Dedifferentiated amniotic fluid mesenchymal stem cell (primary cell): ENCODE measurements around the gene HNRNPUL1.
A peak's percentile ranks its signal among the peaks of the same experiment; 100 is the strongest.

ENCODE experiments used
- DNase-seq: peaks from one replicate; pipeline ENCODE4 v3.0.0-alpha.2; 2016; ENCODE audit errors: extremely low spot score

HNRNPUL1 gene

DNA sequence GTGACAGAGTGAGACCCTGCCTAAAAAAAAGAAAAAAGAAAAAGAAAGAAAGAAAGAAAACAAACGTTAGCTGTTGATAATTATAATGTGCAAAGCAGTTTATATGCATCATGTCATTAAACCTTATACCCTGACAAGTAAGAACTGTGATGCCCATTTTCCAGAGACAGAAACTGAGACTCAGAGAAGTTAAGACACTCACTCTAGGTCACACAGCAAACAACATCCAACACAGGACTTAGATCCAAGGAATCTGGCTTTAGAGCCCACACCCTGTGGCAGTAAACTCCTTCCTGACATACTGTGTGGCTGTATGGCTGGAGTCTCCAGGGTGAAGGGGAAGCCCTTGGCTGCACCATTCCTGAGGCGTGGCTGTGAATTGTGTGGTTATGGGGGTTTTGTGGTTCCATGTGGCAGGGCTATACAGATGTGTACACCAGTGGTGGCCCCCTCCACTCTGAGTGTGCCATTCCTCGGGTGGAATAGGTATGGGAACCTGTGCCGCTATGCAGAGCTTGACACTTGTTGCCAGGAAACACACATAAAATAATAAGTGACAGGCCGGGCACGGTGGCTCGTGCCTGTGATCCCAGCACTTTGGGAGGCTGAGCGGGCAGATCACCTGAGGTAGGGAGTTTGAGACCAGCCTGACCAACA lies 29.5 kb upstream of the HNRNPUL1 start:
- DNase-seq, result no peak

DNA sequence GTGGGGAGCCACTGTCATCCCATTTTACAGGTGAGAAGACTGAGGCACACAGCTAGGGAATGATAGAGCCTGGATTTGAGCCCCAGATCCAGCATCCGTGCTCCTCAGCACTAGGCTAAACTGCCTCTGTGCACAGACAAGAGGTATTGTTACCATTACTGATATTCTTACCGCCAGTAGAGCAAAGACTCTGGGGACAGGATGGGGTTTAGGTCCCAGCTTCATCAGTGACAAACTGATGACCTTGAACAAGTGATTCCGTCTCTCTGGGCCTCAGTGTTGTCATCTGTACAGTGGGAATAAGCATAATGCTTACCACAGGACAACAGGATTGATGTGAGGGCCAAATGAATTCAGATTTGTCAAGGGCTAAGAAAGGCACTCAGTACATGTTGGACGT lies 28.7 kb upstream of the HNRNPUL1 start:
- no peak for DNase-seq

DNA sequence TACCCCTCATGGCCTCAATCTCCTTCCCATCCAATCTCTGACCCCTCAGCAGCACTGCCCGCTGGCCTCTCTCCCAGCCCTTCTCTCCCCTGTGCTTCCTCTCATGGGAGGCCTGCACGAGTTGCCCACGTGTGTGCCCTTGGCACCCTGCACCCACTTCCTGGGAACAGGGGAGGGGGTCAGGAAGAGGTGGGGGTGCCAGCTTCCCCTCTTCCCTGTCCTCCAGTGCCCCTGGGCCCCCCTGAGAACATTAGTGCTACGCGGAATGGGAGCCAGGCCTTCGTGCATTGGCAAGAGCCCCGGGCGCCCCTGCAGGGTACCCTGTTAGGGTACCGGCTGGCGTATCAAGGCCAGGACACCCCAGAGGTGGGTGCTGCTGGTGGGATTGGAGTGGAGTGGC lies 25.9 kb upstream of the HNRNPUL1 start:
- DNase-seq, result no peak

DNA sequence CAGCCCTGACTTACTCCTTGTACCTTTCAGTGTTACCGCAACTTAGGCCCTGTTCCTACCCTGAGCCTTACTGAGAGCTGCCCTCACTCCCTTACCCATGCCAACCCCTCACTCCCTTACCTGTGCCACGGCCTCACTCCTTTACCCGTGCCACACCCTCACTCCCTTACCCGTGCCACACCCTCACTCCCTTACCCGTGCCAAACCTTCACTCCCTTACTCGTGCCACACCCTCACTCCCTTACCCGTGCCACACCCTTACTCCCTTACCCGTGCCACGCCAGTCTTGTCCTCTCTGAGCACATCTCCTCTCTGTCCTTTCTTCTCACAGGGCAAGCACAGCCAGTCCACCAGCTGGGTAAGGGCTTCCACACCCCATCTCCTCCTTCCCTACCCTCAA lies 24.8 kb upstream of the HNRNPUL1 start:
- DNase-seq, result no peak

DNA sequence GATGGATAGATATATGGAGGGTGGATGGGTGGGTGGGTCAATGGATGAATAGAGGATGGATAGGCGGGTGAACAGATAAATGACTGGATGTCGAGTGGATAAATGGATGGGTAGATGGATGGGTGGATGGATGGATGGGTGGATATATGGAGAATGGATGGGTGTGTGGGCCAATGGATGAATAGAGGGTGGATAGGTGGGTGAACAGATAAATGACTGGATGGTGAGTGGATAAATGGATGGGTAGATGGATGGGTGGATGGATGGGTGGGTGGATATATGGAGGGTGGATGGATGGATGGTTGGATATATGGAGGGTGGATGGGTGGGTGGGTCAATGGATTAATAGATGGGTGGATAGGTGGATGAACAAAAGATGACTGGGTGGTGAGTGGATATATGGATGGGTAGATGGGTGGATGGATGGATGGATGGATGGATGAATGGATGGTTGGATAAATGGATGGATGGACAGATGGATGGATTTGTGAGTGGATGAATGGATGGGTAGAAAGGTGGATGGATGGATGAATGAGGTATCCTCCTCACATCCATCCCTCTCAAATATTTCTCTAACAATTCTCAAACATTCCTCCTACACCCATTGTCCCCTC lies 24.1 kb upstream of the HNRNPUL1 start:
- no peak for DNase-seq

DNA sequence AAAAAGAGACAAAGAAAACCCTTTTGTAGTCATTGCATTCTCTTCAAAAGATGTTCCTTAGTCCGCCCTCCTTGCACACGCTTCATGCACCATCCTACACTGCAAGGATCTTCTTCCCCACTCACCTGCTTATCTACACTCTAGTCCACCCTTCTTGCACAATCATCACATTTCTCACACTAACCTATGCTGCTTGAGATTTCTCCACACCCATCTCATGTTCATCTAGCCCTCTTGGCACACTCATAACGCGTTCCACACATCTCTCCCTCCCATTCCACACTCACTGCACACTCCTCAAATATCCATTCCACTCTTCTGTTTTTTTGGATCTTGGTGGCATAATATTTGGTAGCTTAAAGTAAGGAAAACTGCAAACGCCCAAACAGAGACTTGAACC lies 22.3 kb upstream of the HNRNPUL1 start:
- no peak for DNase-seq

DNA sequence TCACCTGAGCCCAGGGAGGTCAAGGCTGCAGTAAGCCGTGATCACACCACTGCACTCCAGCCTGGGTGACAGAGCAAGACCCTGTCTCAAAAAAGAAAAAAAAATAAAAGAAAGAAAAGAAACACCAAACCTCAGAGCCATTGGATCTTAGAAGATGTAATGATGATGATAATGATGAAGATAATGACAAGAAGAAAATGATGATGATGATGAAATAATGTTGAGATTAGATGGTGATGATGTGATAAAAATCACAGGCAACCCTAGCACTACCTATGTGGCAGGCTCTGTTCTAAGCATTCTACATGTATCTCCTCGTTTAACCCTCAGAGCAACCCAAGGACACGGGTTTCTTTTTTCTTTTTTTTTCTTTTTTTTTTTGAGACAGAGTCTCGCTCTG lies 20.1 kb upstream of the HNRNPUL1 start:
- DNase-seq, result no peak

DNA sequence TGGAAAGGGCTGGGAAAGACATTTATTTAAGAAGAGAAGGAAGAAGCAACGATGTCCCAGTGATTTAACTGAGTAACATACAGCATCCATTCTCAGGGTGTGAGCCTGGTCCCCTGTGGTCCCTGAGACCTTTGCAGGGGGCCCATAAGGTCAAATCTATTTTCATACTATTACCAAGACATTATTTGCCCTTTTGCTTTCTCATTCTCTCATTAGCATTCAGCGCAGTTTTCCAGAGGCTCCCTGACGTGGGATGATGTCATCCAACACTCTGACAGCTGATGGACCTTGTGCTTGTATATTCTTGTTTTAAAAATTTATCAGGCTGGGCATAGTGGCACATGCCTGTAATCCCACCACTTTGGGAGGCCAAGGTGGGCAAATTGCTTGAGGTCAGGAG lies 18.3 kb upstream of the HNRNPUL1 start:
- no peak for DNase-seq

DNA sequence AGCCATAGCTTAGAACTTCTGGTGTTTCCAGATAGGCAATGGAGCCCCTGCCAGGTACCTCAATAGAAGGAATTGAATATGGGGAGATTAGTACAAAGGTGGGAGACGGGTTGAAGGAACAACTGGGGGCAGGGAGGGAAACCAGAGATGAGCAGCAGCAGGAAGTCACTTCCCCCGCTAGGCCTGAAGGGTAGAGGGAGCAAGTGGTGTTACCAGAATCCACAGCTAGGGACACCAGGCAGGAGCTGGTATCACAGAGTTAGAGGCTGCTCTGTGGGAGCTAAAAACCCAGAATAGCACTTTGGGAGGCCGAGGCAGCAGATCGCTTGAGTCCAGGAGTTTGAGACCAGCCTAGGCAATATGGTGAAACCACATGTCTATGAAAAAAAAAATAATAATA lies 15.3 kb upstream of the HNRNPUL1 start:
- no peak for DNase-seq

DNA sequence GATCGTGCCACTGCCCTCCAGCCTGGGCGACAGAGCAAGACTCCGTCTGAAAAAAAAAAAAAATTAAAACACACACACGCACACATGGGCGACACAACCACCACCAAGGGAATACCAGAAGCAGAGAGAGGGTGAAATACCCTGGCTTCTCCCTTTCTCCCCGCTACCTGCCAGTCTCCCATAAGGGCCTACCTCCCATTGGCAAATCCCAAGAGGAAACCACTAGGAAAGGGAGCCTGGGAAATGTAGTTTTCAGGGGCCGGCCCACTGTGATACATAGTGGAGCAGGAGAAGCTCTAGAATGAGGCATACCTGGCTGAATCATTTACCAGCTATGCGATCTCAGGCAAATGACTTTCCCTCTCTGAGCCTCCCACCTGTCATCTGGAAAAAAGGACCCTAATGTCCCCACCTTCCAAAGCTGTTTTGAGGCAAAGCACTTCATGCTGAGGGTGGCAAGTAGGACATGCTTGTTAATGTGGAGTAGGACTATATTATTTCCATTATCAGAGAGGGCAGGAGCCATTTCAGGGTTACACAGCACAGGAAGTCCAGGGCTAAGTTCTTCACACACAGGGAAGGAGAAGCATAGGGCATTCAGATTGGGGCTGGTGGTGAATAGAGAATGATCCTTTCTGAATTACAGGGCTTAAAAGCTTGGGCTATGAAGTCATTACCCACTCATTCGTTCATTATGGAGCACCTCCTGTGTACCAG lies 14.3 kb upstream of the HNRNPUL1 start:
- no peak for DNase-seq

DNA sequence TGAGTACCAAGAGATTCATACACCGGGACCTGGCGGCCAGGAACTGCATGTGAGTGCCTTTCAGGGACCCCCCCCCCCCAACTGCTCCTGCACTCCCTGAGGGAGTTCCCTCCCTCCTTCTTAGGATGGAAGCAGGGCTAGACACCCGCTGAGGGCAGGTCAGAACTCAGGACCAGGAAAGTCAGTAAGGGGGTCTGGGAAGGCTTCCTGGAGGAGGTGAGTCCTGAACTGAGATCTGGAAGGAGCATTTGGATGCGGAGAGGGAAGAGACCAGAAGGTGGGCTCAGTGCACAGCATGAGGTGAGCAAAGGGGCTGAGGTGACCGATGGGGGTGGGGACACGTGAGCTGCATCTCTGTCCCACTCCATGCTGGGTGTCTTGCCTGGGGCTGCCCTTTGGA lies 10.5 kb upstream of the HNRNPUL1 start:
- DNase-seq, result no peak

DNA sequence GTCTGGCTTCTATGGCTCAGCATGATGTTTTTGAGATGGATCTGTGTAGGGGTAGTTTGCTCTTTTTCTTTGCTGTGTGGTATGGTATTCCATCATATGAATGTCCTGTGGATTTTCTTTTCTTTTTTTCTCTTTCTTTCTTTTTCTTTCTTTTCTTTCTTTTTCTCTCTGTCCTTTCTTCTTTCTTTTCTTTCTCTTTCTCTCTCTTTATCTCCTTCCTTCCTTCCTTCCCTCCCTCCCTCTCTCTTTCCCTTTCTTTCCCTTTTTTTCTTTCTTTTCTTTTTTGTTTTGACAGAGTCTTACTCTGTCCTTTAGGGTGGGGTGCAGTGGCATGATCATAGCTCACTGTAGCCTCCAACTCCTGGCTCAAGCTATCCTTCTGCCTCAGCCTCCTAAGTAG lies 9.0 kb upstream of the HNRNPUL1 start:
- DNase-seq, result no peak

DNA sequence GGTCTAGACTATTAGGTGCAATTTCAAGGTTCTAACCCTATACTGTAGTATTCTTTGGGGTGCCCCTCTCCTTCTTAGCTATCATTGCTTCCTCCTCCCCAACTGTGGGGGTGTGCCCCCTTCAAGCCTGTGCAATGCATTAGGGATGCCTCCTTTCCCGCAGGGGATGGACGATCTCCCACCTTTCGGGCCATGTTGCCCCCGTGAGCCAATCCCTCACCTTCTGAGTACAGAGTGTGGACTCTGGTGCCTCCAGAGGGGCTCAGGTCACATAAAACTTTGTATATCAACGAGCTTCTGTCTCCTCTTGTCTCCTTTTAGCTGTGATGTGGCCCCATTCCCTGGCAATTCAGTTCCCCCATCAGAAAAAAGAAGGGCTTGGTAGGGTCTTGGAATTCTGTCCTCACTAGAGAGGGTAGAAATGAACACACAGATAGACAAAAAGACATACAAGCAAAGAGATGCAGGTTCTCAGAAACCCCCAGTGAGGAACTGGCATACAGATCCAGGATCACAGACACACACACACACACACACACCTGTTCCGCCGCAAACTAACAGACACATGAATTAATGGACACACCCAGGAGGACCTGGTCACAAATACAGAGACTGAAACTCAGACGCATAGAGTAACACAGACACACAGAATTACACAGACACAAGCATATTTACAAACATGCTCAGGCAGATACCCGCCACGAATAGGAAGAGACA lies 2.5 kb upstream of the HNRNPUL1 start:
- no peak for DNase-seq

DNA sequence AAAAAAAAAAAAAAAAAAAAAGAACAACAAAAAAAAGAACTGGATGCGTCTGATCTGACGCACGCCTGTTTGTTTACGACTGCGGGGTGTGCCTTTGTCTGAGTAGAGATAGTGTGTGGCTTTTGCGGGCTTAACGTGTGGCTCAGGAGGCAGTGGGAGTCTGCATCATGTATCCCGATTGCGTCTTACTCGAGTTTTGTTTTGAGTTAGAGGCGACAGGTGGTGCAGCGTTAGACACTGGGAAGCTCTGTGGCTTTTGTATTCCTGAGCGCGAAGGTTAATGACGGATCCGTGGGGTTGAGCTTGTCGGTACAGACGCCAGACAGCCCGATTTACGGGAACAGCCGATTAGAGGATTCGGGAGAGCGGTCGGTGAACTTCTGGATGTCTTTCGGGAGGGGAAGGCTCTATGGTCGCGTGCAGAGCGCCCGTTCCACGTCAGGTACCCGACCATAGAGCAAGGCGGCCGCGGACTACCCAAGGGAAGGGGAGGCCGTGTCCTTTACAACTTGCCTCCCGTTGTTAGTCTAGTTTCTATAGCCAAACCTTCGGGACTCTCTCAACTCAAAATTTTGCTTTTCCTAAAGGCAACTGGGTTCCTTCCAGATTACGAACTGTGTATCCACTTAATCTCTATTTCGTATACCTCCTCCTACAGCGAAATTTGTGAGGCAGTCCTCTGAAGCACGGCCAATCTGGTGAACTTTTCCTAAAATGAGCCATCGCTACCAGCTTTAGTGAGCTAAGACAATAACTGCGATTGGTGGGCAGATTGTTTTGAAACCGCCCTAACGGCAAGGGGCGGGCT lies 926 bp upstream of the HNRNPUL1 start:
- DNase-seq, result peak; percentile 63

DNA sequence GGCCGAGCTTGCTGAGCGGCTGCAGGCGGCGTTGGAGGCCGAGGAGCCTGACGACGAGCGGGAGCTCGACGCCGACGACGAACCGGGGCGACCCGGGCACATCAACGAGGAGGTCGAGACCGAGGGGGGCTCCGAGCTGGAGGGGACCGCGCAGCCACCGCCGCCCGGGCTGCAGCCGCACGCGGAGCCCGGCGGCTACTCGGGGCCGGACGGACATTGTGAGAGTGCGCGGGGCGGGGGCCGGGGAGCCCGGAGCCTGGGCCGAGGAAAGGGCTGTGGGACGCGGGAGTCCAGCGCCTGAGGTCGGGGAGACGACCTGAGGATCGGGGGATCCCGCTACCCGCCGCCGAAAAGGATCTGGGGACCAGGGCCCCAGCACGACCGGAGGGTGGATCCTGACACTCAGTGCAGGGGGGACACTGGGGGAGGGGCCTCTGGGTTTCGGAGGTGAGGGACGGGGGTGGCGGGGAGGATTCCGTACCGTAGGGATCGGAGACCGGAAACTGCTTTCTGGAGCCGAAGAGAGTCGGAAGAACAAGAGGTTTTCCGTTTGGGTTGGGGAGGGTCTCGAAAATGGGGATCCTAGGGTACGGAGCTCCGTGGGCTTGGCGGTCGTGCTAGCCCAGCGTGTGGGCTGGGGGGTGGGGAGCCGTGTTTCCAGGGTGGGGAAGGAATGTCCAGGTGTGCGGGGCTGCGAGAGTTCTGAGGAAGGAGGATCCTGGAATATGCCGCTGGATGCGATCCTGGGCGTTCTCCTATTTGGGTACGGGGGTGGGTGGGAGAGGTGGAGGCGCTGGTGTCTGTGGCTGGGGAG lies 616 bp downstream of the HNRNPUL1 start:
- peak; percentile 14 for DNase-seq

DNA sequence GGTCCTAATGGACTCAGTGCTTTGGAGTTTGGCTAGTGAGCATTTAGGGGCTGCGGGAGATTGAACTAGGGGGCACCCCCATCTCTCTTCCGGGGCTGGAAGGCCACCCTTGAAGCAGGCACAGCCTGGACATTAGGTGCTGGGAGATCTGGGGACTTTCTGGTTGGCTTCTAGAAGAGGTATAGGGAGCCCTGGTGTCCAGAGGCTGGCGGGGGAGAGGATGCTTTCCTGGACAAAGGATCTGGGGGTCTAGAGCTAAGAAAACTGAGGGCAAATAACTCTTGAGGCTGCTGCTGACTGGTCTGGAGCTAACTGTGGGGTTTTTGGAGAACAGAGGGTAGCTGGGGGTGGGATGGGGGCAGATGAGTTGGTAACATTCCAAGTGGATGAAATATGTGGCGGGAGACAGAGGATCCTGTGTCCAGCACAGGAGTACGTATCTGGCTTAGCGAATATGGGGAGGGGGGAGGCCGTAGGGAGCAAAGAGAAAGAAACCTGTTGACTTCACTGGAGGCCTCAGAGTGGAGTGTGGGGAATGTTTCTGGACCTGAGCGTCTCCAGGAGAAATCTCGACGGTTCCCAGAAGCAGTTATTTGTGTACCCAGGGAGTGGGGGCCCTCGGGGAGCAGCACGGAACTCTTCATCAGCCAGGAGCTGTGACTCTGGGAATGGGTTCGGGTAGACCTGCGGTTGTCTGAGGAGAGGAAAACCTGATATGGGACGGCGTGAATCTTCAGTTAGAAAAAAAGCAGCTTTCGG lies 1.4 kb downstream of the HNRNPUL1 start:
- DNase-seq, result no peak

DNA sequence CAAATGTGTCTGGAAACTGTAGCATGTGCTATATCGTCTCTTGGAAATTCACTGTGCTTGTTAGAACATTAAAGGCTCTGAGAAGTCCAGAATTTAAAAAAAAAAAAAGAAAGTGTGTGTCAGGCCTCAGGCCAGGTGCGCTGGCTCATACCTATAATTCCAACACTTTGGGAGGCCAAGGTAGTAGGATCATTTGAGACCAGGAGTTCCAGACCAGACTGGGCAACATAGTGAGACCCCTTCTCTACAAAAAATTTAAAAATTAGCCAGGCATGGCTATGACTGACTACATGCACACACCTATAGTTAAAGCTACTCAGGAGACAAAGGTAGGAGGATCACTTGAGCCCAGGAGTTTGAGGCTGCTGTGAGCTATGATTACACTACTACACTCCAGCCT lies 4.9 kb downstream of the HNRNPUL1 start:
- peak; percentile 4 for DNase-seq

DNA sequence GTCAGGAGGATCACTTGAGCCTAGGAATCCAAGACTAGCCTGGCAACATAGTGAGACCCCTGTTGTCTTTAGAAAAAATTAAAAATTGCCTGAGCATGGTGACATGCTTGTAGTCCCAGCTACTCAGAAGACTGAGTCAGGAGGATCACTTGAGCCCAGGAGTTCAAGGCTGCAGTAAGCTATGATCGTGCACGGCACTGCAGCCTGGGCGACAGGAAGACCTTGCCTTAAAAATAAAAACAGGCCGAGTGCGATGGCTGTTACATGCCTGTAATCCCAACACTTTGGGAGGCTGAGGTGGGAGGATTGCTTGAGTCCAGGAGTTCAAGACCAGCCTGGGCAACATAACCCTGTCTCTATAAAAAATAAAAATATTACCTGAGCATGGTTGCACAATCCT lies 5.4 kb downstream of the HNRNPUL1 start:
- peak; percentile 3 for DNase-seq

DNA sequence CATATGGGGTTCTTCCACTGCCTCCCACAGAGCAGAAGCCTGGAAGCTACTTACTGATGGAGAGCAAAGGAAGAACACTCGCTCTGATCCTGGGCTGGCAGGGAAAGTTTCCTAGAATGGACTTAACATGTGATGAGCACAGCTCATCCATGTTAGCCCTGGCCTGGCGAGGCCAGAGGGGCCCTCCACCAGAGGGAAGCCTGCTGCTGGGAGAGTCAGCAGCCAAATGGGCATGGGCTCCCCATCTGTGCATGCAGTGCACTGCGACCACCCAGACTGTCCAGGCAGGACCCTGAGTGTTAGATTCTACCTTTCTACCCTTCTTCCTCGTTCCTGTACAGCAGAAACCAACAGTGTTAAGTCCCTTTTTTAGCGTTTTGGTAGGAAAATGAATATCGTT lies 8.9 kb downstream of the HNRNPUL1 start:
- no peak for DNase-seq

DNA sequence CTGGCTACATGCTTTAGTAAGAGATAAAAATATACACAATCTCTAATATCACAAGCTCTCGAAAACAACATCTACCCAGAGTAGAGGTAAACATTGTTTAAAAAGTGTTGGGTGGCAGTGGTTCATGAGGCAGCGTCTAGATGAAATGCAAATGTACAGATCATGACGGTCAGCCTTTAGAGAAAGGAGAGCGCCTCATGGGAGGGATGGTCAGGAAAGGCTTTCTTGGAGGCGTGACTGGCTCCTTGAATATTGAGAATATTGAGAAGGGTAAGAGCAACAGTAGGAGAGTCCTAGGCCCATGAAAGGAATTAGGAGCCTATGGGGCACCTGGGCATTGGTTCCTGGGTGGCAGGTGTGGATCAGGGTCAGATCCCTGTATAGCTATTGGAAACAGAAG lies 10.6 kb downstream of the HNRNPUL1 start:
- no peak for DNase-seq
